Activated effector memory CD4-positive, alpha-beta T cell treated with anti-CD3 and anti-CD28 coated beads, Interleukin-2, amount 50 U/mL, for 16 hours (primary cell): ENCODE data around the gene RPL37A.

Experiments used
- DNase-seq: peaks from one replicate; pipeline ENCODE4 v3.0.0-alpha.2; 2020

RPL37A gene

GRCh38 chr2:216551234-216552068 is 52.8 kb downstream of the RPL37A start:
- DNase-seq, result no peak

- DNase-seq, result no peak
Measured at GRCh38 chr2:216553093-216553478, 54.4 kb downstream of the RPL37A start.
